ENCODE results near the gene CRTC2.
A peak's percentile ranks its signal among the peaks of the same experiment; 100 is the strongest.
"Not testable (repeated sequence)": the region's sequence is repeated elsewhere in the genome, so short reads cannot be mapped to it uniquely, and the experiment has no call there.

Gene CRTC2, protein sequence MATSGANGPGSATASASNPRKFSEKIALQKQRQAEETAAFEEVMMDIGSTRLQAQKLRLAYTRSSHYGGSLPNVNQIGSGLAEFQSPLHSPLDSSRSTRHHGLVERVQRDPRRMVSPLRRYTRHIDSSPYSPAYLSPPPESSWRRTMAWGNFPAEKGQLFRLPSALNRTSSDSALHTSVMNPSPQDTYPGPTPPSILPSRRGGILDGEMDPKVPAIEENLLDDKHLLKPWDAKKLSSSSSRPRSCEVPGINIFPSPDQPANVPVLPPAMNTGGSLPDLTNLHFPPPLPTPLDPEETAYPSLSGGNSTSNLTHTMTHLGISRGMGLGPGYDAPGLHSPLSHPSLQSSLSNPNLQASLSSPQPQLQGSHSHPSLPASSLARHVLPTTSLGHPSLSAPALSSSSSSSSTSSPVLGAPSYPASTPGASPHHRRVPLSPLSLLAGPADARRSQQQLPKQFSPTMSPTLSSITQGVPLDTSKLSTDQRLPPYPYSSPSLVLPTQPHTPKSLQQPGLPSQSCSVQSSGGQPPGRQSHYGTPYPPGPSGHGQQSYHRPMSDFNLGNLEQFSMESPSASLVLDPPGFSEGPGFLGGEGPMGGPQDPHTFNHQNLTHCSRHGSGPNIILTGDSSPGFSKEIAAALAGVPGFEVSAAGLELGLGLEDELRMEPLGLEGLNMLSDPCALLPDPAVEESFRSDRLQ

DNA sequence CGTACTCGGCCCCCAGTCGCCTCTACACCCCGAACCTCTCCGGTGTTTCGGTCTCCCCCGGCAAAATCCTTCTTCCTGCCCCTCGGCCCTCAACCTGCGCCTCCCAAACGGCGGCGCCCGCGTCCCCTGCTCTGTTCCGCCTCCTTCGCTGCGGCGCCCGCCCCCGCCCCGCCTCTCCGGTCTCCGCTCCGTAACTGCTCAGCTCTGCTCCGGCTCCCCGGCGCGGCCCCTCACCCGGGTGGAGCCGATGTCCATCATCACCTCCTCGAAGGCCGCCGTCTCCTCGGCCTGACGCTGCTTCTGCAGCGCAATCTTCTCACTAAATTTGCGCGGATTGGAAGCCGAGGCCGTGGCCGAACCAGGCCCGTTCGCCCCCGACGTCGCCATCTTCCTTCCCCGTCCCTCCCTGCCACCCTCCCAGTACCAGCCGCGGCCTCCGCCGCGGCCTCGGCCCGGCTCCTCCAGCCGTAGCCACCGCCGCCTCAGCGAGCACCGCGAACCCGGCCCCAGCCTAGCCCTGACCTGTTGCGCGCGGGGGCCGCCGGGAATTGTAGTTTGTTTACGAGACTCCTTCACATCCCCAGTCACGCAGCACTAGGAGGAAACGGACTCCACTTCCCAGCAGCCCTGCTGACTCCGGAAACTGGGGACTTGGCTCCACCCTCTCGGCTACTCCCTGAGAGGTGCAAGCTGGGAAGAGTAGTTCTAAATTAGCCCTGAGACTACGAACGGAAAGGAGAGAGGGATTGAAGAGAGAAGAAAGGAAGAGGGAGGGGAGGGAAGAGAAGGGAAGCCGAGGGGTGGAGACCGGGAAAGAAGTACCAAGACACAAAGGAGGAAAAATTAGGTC, at the start of gene CRTC2:
Gene CRTC2 (minus strand): TSS at position 502 of the 850 bp plus-strand sequence. CDS start 115 bp downstream, at position 387.
- DNase-seq (ENCODE audit: low read depth in 2 of 2, low spot score in 1 of 2): peak; percentile 92 to 94

DNA sequence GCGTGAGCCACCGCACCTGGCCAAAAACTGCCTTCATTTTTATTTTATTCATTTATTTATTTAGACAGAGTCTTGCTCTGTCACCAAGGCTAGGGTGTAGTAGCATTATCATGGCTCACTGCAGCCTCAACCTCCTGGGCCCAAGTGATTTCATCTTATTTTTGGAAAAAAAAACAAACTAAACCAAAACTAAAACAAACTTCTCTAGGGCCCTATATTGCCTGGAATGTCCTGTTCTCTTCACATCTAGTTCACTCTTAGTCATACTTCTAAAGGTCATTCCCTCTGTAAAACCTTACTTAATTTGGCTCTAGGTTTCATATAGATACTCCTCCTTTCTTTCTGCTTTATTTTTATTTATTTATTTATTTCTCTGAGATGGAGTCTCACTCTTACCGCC, 47.7 kb upstream of the CRTC2 start:
- DNase-seq (ENCODE audit: low read depth in 2 of 2, low spot score in 1 of 2): no peak

DNA sequence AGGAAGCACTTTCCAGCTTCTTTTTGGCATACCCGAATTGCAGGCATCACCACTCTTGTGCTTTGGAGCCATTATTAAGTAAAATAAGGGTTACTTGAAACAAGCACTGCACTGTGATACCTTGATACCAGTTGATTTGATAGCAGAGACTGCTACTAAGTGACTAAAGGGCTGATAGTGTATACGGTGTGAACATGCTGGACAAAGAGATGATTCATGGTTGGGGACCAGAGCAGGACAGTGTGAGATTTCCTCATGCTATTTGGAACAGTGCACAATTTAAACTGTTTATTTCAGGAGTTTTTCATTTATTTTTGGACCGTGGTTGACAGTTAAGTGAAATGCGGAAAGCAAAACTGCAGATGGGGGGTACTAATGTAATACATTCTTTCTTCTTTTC, 42.0 kb upstream of the CRTC2 start:
- DNase-seq (ENCODE audit: low read depth in 2 of 2, low spot score in 1 of 2): no peak

DNA sequence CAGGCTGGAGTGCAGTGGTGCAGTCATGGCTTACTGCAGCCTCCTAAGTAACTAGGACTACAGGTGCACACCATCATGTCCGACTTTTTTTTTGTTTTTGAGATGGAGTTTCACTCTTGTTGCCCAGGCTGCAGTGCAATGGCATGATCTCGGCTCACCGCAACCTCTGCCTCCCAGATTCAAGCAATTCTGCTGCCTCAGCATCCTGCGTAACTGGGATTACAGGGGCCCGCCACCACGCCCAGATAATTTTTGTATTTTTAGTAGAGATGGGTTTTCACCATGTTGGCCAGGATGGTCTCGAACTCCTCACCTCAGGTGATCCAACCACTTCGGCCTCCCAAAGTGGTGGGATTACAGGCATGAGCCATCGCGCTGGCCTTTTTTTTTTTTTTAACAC, 38.5 kb upstream of the CRTC2 start:
- not testable (repeated sequence) for DNase-seq (ENCODE audit: low read depth in 2 of 2, low spot score in 1 of 2)

DNA sequence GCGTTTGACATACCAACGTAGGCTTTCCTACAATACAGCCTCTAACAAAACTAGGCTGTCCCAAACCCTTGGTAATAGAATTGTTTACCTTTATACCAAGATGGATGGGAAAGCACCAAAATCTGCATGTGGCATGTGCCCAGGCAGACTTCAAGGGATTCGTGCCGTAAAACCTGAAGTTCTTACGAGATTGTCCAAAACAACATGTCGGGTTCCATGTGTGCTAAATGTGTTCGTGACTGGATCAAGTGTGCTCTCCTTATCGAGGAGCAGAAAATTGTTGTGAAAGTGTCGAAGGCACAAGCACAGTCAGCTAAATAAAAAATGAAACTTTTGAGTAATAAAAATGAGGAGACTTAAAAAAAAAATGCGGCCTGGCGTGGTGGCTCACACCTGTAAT, 37.2 kb upstream of the CRTC2 start:
- DNase-seq (ENCODE audit: low read depth in 2 of 2, low spot score in 1 of 2): no peak

DNA sequence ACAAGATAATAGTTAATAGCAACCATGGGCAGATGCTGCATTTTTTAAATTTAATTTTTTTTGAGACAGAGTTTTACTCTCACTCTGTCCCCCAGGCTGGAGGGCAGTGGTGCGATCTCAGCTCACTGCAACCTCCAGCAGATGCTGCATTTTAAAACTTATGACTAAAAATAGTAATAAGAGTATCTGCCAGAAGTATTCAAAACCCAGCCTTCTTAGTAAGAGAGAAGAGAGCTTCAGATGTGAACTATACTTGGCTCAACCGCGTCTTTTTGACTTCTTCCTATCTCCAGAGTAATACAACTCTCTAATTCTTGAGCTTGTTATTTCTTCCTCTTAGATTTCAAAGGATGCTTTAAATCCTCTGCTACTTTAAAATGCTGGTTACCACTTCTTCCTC, 36.8 kb upstream of the CRTC2 start:
- DNase-seq (ENCODE audit: low read depth in 2 of 2, low spot score in 1 of 2): no peak

DNA sequence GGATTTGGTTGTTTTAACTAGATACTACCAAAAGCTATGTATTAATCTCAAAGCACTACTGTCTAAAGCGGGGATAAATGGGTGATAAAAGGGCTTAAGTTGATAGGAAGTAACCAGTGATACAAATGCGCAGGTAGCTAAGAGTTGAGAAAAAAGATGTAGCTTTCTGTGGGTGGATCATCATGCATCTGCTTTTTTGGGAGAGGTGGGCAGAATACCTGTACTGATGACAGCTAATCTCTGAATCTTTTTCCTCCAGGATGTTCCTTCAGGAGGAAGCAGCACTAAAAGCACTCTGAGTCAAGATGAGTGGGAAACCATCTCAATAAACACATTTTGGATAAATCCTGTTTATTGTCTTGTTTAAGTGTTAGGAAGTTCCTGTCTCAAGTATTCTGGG, 33.4 kb upstream of the CRTC2 start:
- no peak for DNase-seq (ENCODE audit: low read depth in 2 of 2, low spot score in 1 of 2)

DNA sequence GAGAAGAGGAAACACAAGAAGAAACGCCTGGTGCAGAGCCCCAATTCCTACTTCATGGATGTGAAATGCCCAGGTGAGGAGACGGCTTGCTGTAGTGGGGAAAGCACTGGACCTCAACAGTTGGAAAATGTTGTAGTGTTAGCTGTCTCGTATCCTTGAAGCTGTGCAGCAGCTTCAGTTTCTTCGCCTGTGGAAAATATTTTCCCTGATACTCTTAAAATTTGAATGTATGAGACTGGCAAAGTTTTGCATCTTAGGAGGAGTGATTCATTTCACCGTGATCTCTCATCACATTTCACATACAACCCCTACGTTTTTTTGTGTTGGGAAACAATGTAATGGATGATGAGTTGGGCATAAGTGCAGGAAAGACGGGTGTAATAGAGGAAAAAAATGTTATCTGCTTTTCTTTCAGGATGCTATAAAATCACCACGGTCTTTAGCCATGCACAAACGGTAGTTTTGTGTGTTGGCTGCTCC, 32.8 kb upstream of the CRTC2 start:
- DNase-seq (ENCODE audit: low read depth in 2 of 2, low spot score in 1 of 2): no peak

DNA sequence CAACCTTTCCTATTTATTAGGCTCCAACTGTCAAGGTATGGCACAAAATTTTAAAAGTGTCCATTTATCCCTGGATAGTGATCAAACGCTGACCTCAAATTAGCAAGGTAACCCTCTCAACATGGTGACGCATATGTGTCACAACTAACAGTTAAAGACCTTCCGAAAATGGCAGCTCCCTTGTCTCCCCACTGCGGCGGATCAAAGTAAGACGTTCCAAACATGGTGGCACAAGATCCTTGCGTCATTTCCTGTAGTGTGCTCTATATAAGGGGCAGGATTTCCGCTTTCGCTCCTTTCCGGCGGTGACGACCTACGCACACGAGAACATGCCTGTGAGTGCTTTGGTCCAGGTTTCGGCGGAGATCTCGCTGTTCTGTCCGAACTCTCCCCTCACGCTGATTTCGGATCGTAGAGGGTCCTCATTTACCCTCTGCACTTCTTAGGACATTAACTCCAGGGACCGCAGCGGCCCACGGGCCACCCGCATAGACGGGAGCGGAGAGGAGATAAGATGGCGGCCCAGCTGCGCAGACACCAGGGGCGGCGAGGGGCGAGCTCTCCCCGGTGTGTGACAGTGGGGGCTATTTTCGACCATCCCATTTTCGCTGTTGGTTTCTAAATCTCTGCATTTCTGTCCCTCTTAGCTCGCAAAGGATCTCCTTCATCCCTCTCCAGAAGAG, 32.2 kb upstream of the CRTC2 start, which contains the start of gene RPS27:
Gene RPS27 (plus strand): TSS at position 295 of the 683 bp plus-strand sequence. CDS start 35 bp downstream, at position 330.
- peak; percentile 63 to 82 for DNase-seq (ENCODE audit: low read depth in 2 of 2, low spot score in 1 of 2)

DNA sequence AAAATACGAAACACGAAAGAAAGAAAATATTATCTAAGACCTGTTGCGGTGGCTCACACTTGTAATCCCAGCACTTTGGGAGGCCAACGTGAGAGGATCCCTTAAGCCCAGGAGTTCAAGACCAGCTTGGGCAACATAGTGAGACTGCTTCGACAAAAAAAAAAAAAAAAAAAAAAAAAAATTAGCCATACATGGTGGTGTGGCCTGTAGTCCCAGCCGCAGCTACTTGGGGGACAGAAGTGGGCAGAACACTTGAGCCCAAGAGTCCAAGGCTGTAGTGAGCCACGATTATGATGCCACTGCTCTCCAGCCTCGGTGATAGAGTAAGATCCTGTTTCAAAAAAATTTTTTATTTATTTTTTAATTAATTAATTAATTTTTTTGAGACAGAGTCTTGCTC, 29.2 kb upstream of the CRTC2 start:
- no peak for DNase-seq (ENCODE audit: low read depth in 2 of 2, low spot score in 1 of 2)

DNA sequence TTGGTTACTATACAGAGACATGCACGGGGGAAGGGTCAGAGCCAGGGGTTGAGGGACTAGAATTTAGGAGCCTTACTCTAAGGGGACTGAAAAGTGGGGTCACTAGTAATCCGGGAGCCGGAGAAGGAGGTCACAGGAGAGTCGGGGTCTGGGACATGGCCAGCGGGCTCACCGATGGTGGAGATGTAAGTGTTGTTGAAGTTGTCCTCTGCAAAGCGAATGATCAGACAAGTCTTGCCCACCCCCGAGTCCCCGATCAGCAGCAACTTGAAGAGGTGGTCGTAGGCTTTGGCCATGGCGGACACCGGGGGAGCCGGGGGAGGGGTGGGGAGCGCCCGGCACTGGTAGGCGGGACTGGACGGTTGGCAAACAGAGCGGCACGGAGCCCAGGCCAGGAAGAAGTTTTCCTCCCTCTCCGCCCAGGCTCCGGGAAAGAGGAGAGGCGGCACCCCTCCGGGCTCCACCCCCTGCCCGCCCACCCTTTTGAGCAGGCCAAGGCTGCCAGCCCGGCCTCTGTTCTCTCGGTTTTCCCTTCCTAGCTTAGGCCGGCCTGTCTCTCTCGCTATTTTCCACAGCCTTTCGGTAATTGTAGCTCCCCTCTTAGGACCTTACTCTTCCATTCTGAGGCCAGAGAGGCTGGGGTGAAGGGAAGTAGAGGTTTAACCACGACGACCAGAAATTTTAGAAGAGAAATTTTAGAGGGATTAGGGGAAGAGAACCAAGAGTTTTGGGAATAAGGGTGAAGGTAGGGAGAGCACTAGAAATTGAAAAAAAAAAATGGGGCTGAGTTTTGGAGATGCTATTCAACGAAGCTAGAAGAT, 27.7 kb upstream of the CRTC2 start, which contains the start of gene RAB13:
Gene RAB13 (minus strand): TSS at position 399 of the 821 bp plus-strand sequence. CDS start 103 bp downstream, at position 296.
- no peak for DNase-seq (ENCODE audit: low read depth in 2 of 2, low spot score in 1 of 2)

DNA sequence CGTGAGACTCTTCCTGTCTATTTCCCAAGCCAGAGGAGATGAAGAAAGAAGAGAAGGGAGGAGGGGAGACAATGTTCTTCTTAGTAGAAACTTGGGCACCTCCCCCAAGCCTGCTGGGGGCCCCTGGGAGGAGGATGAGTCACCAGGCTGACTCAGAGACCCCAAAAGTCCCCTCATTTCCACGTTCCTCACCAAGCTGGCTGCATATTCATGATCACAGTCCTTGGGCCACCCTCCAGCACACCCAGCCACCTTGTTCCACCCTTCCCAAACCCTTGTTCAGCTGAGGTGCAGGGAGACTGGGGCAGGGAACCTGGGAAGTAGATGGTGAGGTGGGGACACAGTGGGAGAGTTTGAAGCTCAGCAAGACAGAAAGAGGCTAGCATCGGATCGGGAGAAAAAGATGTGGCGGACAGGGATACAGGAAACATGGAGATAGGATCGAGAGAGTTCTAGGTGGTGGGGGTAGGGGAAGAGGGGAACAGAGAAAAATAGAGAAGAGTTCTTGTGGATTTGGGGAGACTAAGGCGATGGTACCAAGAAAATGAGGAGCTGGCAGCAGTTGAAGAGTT, 27.0 kb upstream of the CRTC2 start:
- DNase-seq (ENCODE audit: low read depth in 2 of 2, low spot score in 1 of 2): peak in 1 of 2 donors; percentile 49

DNA sequence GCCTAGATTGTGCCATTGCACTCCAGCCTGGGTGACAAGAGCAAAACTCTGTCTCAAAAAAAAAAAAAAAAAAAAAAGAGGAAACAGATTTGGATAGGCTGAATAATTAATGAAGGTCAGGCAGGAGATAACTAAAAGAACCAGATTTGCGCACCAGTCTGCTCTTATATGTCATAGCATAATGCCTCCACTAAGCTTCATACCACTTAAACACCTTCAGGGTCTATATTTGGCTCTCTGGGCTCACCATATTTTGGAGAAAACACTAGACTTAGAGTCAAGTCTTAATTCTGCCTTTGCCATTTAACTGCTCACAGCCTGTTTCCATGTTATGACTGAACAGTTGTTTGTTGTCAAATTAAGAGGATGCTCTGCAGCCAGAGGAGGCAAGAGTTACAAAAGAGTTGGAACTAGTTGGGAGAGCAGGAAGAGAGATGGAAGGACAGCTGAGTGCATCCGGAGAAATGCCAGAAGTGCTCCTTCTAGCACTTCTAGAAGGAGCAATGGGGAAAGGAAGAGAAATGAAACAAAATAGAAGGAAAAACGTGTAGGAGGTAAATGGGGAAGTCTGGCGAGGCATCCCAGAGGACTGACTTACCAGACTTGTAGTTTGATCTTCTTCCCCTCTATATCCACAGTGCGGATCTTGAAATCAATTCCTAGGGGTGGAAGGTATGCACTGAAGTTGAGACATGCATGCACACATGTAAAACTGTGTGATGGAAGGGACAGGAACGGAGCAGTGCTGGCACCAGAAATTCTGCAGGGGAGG, 25.9 kb upstream of the CRTC2 start:
- no peak for DNase-seq (ENCODE audit: low read depth in 2 of 2, low spot score in 1 of 2)

DNA sequence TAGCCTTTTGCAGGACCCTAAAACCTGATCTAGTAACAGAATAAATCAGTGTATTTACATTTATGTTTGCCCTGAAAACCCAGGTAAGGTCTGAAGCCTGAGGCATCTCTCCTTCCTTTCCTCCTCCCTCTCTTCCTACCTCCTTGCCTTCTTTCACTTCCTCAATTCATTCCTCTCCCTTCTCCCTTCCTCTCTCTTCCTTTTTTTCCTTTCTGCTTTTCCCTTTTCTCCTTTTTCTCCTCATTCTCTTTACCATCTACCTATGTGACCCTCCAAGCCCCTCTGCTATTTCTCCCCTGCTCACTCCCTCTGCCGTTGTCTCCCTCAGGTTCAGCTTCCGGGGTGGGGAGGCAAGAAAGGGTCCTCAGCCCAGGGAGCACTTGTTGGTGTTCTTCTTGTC, 23.3 kb upstream of the CRTC2 start:
- DNase-seq (ENCODE audit: low read depth in 2 of 2, low spot score in 1 of 2): not testable (repeated sequence)

DNA sequence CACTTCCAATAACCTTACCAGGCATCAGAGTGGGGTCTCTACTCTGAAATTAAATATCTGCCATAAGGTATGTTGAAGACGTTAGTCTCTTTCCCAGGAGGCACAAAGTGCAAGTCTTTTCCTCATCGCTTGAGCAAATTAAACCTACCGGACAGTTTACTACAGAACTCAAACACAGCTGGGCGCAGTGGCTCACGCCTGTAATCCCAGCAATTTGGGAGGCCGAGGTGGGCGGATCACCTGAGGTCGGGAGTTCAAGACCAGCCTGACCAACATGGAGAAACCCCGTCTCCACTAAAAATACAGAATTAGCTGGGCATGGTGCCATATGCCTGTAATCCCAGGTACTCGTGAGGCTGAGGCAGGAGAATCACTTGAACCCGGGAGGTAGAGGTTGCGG, 20.7 kb upstream of the CRTC2 start:
- not testable (repeated sequence) for DNase-seq (ENCODE audit: low read depth in 2 of 2, low spot score in 1 of 2)

DNA sequence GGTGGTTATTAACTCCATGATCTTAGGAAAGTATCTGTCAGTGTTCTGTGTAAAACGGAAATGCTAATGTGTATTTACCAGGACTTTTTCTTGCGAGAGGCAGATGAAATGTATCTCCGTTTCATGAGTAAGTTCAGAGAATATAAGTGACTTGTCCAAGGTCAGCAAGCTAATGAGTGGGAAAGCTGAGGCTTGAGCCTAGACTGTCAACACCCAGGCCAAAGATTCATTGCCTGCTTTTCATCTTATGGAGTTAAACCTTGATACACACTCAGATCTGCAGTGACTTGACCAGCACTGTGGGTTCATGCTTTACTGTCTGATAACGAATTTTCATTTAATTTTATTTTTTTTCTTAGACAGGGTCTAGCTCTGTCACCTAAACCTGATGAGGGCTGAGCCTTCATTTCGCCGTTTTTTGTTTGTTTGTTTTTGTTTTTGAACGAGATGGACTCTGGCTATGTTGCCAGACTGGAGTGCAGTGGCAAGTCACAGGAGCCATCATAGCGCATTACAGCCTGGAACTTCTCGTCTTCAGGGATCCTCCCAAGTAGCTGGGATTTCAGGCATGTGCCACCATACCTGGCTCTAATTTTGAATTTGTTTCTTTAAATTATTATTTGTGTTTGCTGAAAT, 20.0 kb upstream of the CRTC2 start:
- no peak for DNase-seq (ENCODE audit: low read depth in 2 of 2, low spot score in 1 of 2)

DNA sequence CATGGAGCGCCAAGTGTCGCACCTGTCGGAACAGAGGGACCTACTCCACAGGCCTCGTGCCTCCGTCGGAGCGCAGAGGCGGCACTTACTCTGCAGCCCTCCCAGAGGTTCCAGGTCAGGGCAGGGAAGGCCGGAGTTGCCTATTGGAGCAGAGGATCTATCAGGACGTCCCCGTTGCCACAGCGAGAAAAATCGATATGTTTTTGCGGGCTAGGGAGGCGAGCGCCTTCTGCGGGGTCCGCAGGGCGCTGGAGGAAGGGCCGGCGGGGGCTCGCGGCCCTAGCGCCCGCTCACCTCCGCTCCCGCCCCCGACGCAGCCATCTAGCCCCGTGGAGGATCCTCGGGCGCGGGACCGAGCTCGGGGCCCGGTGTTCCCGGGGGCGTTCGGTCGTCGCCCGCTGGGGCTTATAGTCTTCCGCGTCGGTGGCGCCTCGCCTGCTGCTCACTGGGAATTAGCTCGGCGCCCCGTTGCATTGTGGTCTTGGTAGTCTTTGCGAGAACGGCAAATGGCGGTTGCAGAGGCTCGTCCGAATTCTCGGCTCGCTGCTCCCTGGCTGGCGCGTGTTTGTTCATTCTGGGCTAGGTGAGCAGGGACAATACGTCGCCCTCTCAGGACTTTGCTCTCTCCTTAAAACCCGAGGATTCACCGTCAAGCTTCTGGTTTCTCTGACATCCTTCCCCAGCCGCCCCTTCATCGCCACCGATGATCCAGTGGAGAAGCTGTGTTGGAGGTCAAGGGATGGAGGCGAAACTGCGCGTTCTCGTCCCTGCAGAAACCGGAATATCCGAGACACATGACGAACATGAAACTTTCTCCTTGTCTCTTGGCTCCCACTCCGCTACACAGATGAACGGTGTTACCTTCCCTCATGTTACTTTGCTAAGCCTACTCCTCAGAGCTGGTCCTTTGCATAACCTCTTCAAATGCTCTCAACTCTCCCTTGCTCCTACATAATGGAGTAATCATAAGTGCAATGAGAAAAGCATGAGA, 19.1 kb upstream of the CRTC2 start, which contains the start of gene JTB:
Gene JTB (minus strand): TSS at position 425 of the 991 bp plus-strand sequence. CDS start 422 bp downstream, at position 3.
- peak; percentile 68 to 70 for DNase-seq (ENCODE audit: low read depth in 2 of 2, low spot score in 1 of 2)
